SU-DHL-6 (cell line): ENCODE measurements around the gene DDX41.

ENCODE experiments used
- H2AFZ ChIP-seq: fragments of 200-600 bp; sonication (generic); 2 replicates; pipeline ENCODE4 v1.6.1; 2014; ENCODE audit warnings: low read depth, mild to moderate bottlenecking, moderate library complexity, mixed read lengths, antibody characterized with exemption, low read length; ENCODE audit not compliant: severe bottlenecking
- H3F3A ChIP-seq: fragments of 200-600 bp; shearing (Covaris generic); 2 replicates; pipeline ENCODE4 v1.6.0; 2016; ENCODE audit warnings: antibody characterized with exemption, mild to moderate bottlenecking; ENCODE audit not compliant: insufficient read depth
- H3K27ac ChIP-seq: fragments of 200-600 bp; sonication (generic); 2 replicates; pipeline ENCODE4 v1.5.1; 2016; ENCODE audit warnings: low read depth, mild to moderate bottlenecking, low read length, moderate library complexity, mixed read lengths
- H3K27me3 ChIP-seq: fragments of 200-600 bp; sonication (generic), shearing (Covaris generic); 2 replicates; pipeline ENCODE4 v1.6.0; 2014; ENCODE audit warnings: mild to moderate bottlenecking, low read length
- H3K36me3 ChIP-seq: fragments of 200-600 bp; sonication (generic); 2 replicates; pipeline ENCODE4 v1.6.1; 2014; ENCODE audit warnings: mild to moderate bottlenecking, low read length, mixed read lengths
- H3K4me2 ChIP-seq: fragments of 300-600, 200-600 bp; shearing (Covaris generic), sonication (generic); 2 replicates; pipeline ENCODE4 v1.6.0; 2014; ENCODE audit warnings: low read length, low read depth, mild to moderate bottlenecking; ENCODE audit not compliant: poor library complexity, severe bottlenecking
- H3K4me3 ChIP-seq: fragments of 200-600 bp; sonication (generic); 2 replicates; pipeline ENCODE4 v1.5.1; 2014; ENCODE audit warnings: antibody characterized with exemption, low read length, mild to moderate bottlenecking, mixed read lengths; ENCODE audit not compliant: insufficient read depth, poor library complexity, severe bottlenecking
- H3K79me2 ChIP-seq: fragments of 200-600 bp; sonication (generic); 2 replicates; pipeline ENCODE4 v1.6.1; 2014; ENCODE audit warnings: mild to moderate bottlenecking, low read length, moderate library complexity; ENCODE audit not compliant: insufficient read depth
- H3K9ac ChIP-seq: fragments of 200-600 bp; sonication (generic); 2 replicates; pipeline ENCODE4 v1.7.0; 2014; ENCODE audit warnings: mild to moderate bottlenecking, low read length
- H3K9me2 ChIP-seq: fragments of 200-600 bp; sonication (generic); replicated peaks from 2 replicates; pipeline ENCODE4 v1.6.1; 2014; ENCODE audit warnings: low read length; ENCODE audit not compliant: insufficient read depth
- H3K9me3 ChIP-seq: fragments of 200-600 bp; sonication (generic); 2 replicates; pipeline ENCODE4 v1.6.1; 2014; ENCODE audit warnings: low read length, mixed read lengths; ENCODE audit not compliant: insufficient read depth
- H4K20me1 ChIP-seq: fragments of 200-600 bp; sonication (generic); 2 replicates; pipeline ENCODE4 v1.6.1; 2014; ENCODE audit warnings: low read depth, mild to moderate bottlenecking, antibody characterized with exemption, low read length, moderate library complexity, mixed read lengths
- CTCF ChIP-seq: fragments of 200-600 bp; sonication (generic); IDR thresholded peaks from one replicate; pipeline ENCODE4 v1.5.1; 2017; ENCODE audit warnings: antibody characterized with exemption, mild to moderate bottlenecking, low read length, moderate library complexity; ENCODE audit not compliant: insufficient read depth, poor library complexity, severe bottlenecking
- EZH2phosphoT487 ChIP-seq: fragments of 200-600 bp; sonication (generic), shearing (Covaris generic); conservative IDR thresholded peaks from 2 replicates; pipeline ENCODE4 v1.6.1; 2018; ENCODE audit warnings: mild to moderate bottlenecking, antibody characterized with exemption, low read length, moderate library complexity, mixed read lengths

Gene DDX41

GRCh38 chr5:177513500-177513899 is 3.3 kb downstream of the DDX41 start:
- Histone ChIP-seq H3K9me2 (no peaks in the 10 kb centered on the region), H3K4me2 (no peak overlapping the region), H4K20me1 (no peaks in the 10 kb centered on the region), H3F3A (peaks cover 24% of the 10 kb centered on the region), H3K36me3 (0 out of 2 replicates have a peak, but pooled peaks cover 5% of the 10 kb centered on the region), H3K9ac (no peak overlapping the region), H3K27ac (no peak overlapping the region), H3K4me3 (no peak overlapping the region), H3K27me3 (no peaks in the 10 kb centered on the region), H3K9me3 (no peaks in the 10 kb centered on the region), H2AFZ (no peak overlapping the region), H3K79me2 (peaks cover 30% of the 10 kb centered on the region)
- TF ChIP-seq EZH2phosphoT487 (no peak), CTCF (no peak)

GRCh38 chr5:177512736-177513380 is 3.9 kb downstream of the DDX41 start:
- no peaks in the 10 kb centered on the region for H4K20me1 ChIP-seq
- H3K9me3 ChIP-seq, result no peaks in the 10 kb centered on the region
- H3K36me3 ChIP-seq, result peaks cover 5% of the 10 kb centered on the region; the same call in 1 of the 2 replicates
- H3F3A ChIP-seq, result peaks cover 24% of the 10 kb centered on the region
- peaks cover 36% of the 10 kb centered on the region for H3K79me2 ChIP-seq
- H3K27ac ChIP-seq, result no peak overlapping the region
- no peak overlapping the region for H3K4me2 ChIP-seq
- no peaks in the 10 kb centered on the region for H3K9me2 ChIP-seq
- no peak overlapping the region for H2AFZ ChIP-seq
- H3K9ac ChIP-seq, result no peak overlapping the region
- H3K4me3 ChIP-seq, result no peak overlapping the region
- H3K27me3 ChIP-seq, result no peaks in the 10 kb centered on the region
- TF ChIP-seq EZH2phosphoT487 (no peak), CTCF (no peak)

GRCh38 chr5:177511796-177512675 is 4.7 kb downstream of the DDX41 start:
- Histone ChIP-seq H3K36me3 (peaks cover 11% of the 10 kb centered on the region), H3K4me2 (no peak overlapping the region), H3K27me3 (no peaks in the 10 kb centered on the region), H3K27ac (peak overlapping the region; percentile 95), H3K79me2 (peaks cover 42% of the 10 kb centered on the region), H2AFZ (no peak overlapping the region), H3K4me3 (no peak overlapping the region), H3K9me3 (no peaks in the 10 kb centered on the region), H3K9ac (no peak overlapping the region), H3K9me2 (no peaks in the 10 kb centered on the region), H4K20me1 (no peaks in the 10 kb centered on the region), H3F3A (peaks cover 33% of the 10 kb centered on the region)
- TF ChIP-seq CTCF (no peak), EZH2phosphoT487 (no peak)
